Heart left ventricle (tissue), 16 donors: ENCODE measurements around the gene HPS5. TPM values are rescaled to one million over a fixed set of nuclear protein-coding genes. Genes with fewer than 3 reads are reported as not detected.

Experiments used
- ATAC-seq, 4 donors: fragments of 200-7000 bp; cut with Tn5 transposase; one replicate each; pipeline ENCODE4 v1.9.1; 2020 to 2022; ENCODE audit warnings: moderate library complexity in 4 of 4, mild to moderate bottlenecking in 3 of 4, moderate number of reproducible peaks in 1 of 4
- DNase-seq, 5 donors: peaks; one replicate each; pipeline ENCODE4 v3.0.0-alpha.2; 2020
- H3K27ac ChIP-seq, 12 donors: fragments of 200-600 bp; sonication (generic) in 4 of 12; one replicate each; pipeline versions ENCODE4 v1.5.0 to v1.8.0; 2016 to 2022; ENCODE audit warnings: mild to moderate bottlenecking in 2 of 12
- H3K27me3 ChIP-seq, 9 donors: fragments of 200-600 bp; sonication (generic) in 2 of 9; one replicate each; pipeline versions ENCODE4 v1.5.1 to v1.8.0; 2016 to 2022; ENCODE audit warnings: mild to moderate bottlenecking in 3 of 9
- H3K36me3 ChIP-seq, 9 donors: fragments of 200-600 bp; sonication (generic) in 2 of 9; one replicate each; pipeline versions ENCODE4 v1.5.0 to v1.8.0; 2018 to 2022; ENCODE audit warnings: mild to moderate bottlenecking in 2 of 9
- H3K4me1 ChIP-seq, 12 donors: fragments of 200-600 bp; sonication (generic) in 4 of 12; one replicate each; pipeline versions ENCODE4 v1.5.0 to v1.8.0; 2016 to 2022; ENCODE audit warnings: mild to moderate bottlenecking in 3 of 12
- H3K4me3 ChIP-seq, 12 donors: fragments of 200-600 bp; sonication (generic) in 4 of 12; one replicate each; pipeline versions ENCODE4 v1.5.0 to v1.8.0; 2017 to 2022; ENCODE audit warnings: mild to moderate bottlenecking in 9 of 12, moderate library complexity in 4 of 12
- H3K9me3 ChIP-seq, 12 donors: fragments of 200-600 bp; sonication (generic) in 4 of 12; one replicate each; pipeline versions ENCODE4 v1.5.0 to v1.8.0; 2016 to 2022; ENCODE audit warnings: mild to moderate bottlenecking in 1 of 12
- POLR2A ChIP-seq, 2 donors: fragments of 450-650 bp; IDR thresholded peaks; one replicate each; pipeline ENCODE4 v1.6.1; 2017; ENCODE audit warnings: antibody characterized with exemption in 2 of 2, mild to moderate bottlenecking in 2 of 2, moderate library complexity in 2 of 2
- WGBS, 4 donors: extraction: QIAGEN DNeasy Blood & Tissue Kit in 2 of 4; methylation state at CpG; one replicate each; pipeline versions ENCODE4 v1.1.5 to v1.1.7; 2013 to 2018; 5-methylcytosine and 5-hydroxymethylcytosine counted together
- intact Hi-C, 10 donors: fragments of 100-400 bp; cut with DNase I; formaldehyde crosslinking; loops; one replicate each; pipeline versions ENCODE4 v1.11.1 to v1.14.2; 2022
- polyA plus RNA-seq, 2 donors: library from polyadenylated mRNA; stranded (reverse); fragments of 200-250 nt; gene quantifications; one replicate each; pipeline ENCODE4 v1.2.3, GENCODE V29; 2013
- total RNA-seq, 9 donors: library from RNA; depleted of rRNA in 2 of 9; stranded (reverse); fragments of >200 nt in 2 of 9; fragmentation: NEBNext Ultra II Directional in 3 of 9; extraction: Animal tissue kit (Norgen Biotek cat#: 25700) in 3 of 9; gene quantifications; one replicate each; pipeline versions ENCODE4 v1.1.0 to v1.2.4, GENCODE V29; 2016 to 2023
- TF ChIP-seq, protein P1 (sequence below), 12 donors: fragments of 200-600 bp; sonication (generic) in 4 of 12; IDR thresholded peaks; one replicate each; pipeline versions ENCODE4 v1.5.0 to v1.8.0; 2018 to 2022; ENCODE audit warnings: antibody characterized with exemption in 12 of 12, mild to moderate bottlenecking in 5 of 12
- donor health status: ischemic (EF 13 %, LVEDD 7.1; RV severe dilation, severe dysfunction).
- donor health status: healthy with polysubstance abuse.
- donor health status: DM: no; HTN: yes; CAD: no.
- donor health status: DM: no; HTN: no; CAD: no.
- donor health status: ischemic (EF 25% LVEDD 6.9; RV normal size, moderate dysfunction).
- donor health status: ischemic (EF 25% LVEDD 5.7; RV mildly dilated, moderate dysfunction).
- donor health status: healthy.
- donor health status: DM: yes; HTN: yes; CAD: no.
- donor health status: ischemic (EF 35%, LVEDD 5.7; RV mildly dilated, moderate dysfunction).
- donor health status: nonischemic (EF 11% LVEDD 7.7; RV severe dilation, severe dysfunction).
- donor health status: DM: yes; HTN: yes; CAD: no.
- donor health status: PGD.
- donor health status: ischemic (EF 29% LVEDD 5.4; RV normal size, mild dysfunction).
- donor health status: nonischemic (EF 23%, LVEDD 6.1; RV moderate dilation, normal function).

HPS5 gene
- total and polyA plus RNA-seq, 11 donors = 6.1 to 19.3 (median 11.9) TPM

GRCh38 chr11:18295316-18295715 lies 26.6 kb downstream of the HPS5 start:
- 87 to 99% (median 97%) methylated on average over 2 of the region's 2 CpGs for WGBS, 4 donors
- no peaks in the 10 kb centered on the region for H3K27me3 ChIP-seq
- intact Hi-C loops = no loop called here
- TF ChIP-seq POLR2A (IDR thresholded peaks at IDR 0.05) = no peak
- TF ChIP-seq, protein P1, sequence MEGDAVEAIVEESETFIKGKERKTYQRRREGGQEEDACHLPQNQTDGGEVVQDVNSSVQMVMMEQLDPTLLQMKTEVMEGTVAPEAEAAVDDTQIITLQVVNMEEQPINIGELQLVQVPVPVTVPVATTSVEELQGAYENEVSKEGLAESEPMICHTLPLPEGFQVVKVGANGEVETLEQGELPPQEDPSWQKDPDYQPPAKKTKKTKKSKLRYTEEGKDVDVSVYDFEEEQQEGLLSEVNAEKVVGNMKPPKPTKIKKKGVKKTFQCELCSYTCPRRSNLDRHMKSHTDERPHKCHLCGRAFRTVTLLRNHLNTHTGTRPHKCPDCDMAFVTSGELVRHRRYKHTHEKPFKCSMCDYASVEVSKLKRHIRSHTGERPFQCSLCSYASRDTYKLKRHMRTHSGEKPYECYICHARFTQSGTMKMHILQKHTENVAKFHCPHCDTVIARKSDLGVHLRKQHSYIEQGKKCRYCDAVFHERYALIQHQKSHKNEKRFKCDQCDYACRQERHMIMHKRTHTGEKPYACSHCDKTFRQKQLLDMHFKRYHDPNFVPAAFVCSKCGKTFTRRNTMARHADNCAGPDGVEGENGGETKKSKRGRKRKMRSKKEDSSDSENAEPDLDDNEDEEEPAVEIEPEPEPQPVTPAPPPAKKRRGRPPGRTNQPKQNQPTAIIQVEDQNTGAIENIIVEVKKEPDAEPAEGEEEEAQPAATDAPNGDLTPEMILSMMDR (IDR thresholded peaks at IDR 0.05) = no peak
- H3K36me3 ChIP-seq = peaks cover 0 to 100% (median 96%) of the 10 kb centered on the region in 9 donors
- no peak overlapping the region for H3K27ac ChIP-seq
- no peaks in the 10 kb centered on the region for H3K4me1 ChIP-seq
- H3K9me3 ChIP-seq = no peaks in the 10 kb centered on the region
- H3K4me3 ChIP-seq = no peak overlapping the region
- ATAC-seq = no peak
- DNase-seq = no peak

DNA sequence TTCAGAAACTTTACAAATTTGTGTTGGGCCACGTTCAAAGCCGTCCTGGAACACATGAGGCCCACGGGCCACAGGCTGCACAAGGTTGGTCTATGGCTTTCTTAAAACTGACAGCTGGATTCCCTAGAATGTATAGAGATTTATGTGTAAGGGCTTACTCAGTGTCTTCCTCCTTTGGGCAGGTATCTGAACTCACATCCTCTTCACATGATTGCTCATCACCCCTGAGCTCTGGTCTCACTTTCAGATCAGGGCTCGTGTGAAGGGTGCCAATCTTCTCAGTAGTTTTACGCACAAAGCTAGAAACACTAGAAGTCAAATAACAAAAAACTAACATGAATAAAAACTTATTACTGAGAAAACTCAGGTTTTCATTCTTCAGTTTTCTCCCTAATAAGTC lies 27.1 kb downstream of the HPS5 start:
- intact Hi-C loops = no loop called here
- no peak overlapping the region for H3K27ac ChIP-seq
- no peak for ATAC-seq
- 94 to 97% (median 97%) methylated on average over 5 of the region's 5 CpGs for WGBS, 4 donors
- no peaks in the 10 kb centered on the region for H3K9me3 ChIP-seq
- H3K4me1 ChIP-seq = no peaks in the 10 kb centered on the region
- TF ChIP-seq, protein P1 (IDR thresholded peaks at IDR 0.05) = no peak
- TF ChIP-seq POLR2A (IDR thresholded peaks at IDR 0.05) = no peak
- H3K27me3 ChIP-seq = no peaks in the 10 kb centered on the region
- no peak for DNase-seq
- no peak overlapping the region for H3K4me3 ChIP-seq
- H3K36me3 ChIP-seq = peaks cover 0 to 100% (median 96%) of the 10 kb centered on the region in 9 donors

- intact Hi-C loops = no loop called here
- Histone ChIP-seq H3K27ac (no peak overlapping the region), H3K36me3 (peaks cover 0 to 100% (median 93%) of the 10 kb centered on the region in 9 donors), H3K4me3 (no peak overlapping the region), H3K9me3 (no peaks in the 10 kb centered on the region), H3K27me3 (no peaks in the 10 kb centered on the region), H3K4me1 (no peaks in the 10 kb centered on the region)
- DNase-seq (no peak), ATAC-seq (no peak)
- no peak for TF ChIP-seq POLR2A (IDR thresholded peaks at IDR 0.05)
- TF ChIP-seq, protein P1 (IDR thresholded peaks at IDR 0.05) = no peak
- WGBS, 4 donors = 92 to 97% (median 95%) methylated on average over 4 of the region's 4 CpGs
Measured at GRCh38 chr11:18288911-18289310, 33.0 kb downstream of the HPS5 start.

- WGBS, 4 donors = 95 to 100% (median 98%) methylated on average over 1 of the region's 1 CpG
- TF ChIP-seq, protein P1 (IDR thresholded peaks at IDR 0.05) = no peak
- no peak for TF ChIP-seq POLR2A (IDR thresholded peaks at IDR 0.05)
- H3K27ac ChIP-seq = no peak overlapping the region
- peaks cover 0 to 100% (median 91%) of the 10 kb centered on the region in 9 donors for H3K36me3 ChIP-seq
- ATAC-seq (no peak), DNase-seq (no peak)
- H3K4me3 ChIP-seq = no peak overlapping the region
- intact Hi-C loops = no loop called here
- no peaks in the 10 kb centered on the region for H3K9me3 ChIP-seq
- H3K27me3 ChIP-seq = no peaks in the 10 kb centered on the region
- H3K4me1 ChIP-seq = peaks cover 0 to 10% (median 0%) of the 10 kb centered on the region in 12 donors
Measured at GRCh38 chr11:18285841-18286240, 36.1 kb downstream of the HPS5 start.
